ENCODE measurements around the gene PSMB3. TPM values are rescaled to one million over a fixed set of nuclear protein-coding genes. Genes with fewer than 3 reads are reported as not detected.

PSMB3 gene
- polyA plus RNA-seq, 3 donors = 315 to 689 (median 625) TPM

DNA sequence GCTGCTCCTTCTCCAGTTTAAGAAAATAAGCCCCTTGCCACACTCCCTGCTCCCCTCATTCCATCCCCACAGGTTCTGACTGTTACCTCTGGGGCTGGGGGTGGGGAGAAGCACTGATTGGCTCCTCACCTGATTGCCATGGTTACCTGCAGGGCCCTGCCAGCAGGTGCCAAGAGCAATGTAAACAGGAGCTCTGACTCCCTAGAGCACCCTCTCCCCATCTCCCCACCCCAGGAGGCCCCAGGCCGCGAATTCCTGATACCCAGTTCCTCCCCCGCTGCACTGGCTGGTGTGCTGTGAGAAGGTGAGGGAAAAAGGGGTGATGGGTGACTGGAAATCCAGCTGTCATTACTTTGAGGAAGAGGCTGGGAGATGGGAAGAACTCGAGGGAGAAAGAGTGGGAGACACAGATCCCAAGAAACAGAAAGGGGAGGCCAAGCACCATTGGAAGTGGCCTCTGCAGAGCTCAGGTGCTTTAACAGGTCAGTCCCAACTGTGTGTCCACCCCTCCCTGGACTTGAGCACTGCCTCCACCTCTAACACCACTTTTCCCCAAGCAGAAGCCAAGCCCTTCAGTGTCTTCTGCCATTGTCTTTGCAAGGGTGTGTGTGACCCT is 8.9 kb upstream of the PSMB3 start:
- TF ChIP-seq CTCF (IDR thresholded peaks at IDR 0.05) = no peak
- peaks cover 54 to 74% (median 56%) of the 10 kb centered on the region in 3 donors for H3K27me3 Mint-ChIP-seq (ENCODE audit: low read depth in 3 of 3)
- H3K27me3 ChIP-seq (ENCODE audit: control insufficient read depth in 2 of 2, insufficient read depth in 2 of 2, low read length in 2 of 2) = peaks cover 17 to 37% of the 10 kb centered on the region in 2 donors
- peaks cover 20% of the 10 kb centered on the region for H3K4me1 Mint-ChIP-seq
- no peak overlapping the region for H3K4me2 ChIP-seq (replicated peaks; ENCODE audit: extremely low read depth, low read length, poor library complexity, severe bottlenecking)
- peaks cover 0 to 15% (median 4%) of the 10 kb centered on the region in 7 donors for H3K9me3 Mint-ChIP-seq
- H3K4me3 Mint-ChIP-seq = peak overlapping the region in 1 of 2 donors; percentile 10
- 100% methylated on average over 1 of the region's 4 CpGs for WGBS (ENCODE audit: insufficient coverage)
- H3K36me3 Mint-ChIP-seq = peaks cover 3 to 5% of the 10 kb centered on the region in 2 donors
- no peak overlapping the region for H2AFZ ChIP-seq (ENCODE audit: insufficient read depth, low read depth, low read length, poor library complexity, severe bottlenecking)
- DNase-seq = no peak
- H3K4me3 ChIP-seq (replicated peaks in 1 of 3; ENCODE audit: low read depth in 2 of 3, low read length in 3 of 3) = no peak overlapping the region
- H3K9ac ChIP-seq (ENCODE audit: insufficient read depth, low read length, poor library complexity, severe bottlenecking) = no peak overlapping the region
- no peak overlapping the region for H3K27ac ChIP-seq (ENCODE audit: low read depth in 1 of 2, low read length in 2 of 2)
- no peaks in the 10 kb centered on the region for H3K9me3 ChIP-seq (replicated peaks in 1 of 2; ENCODE audit: control insufficient read depth in 1 of 2, insufficient read depth in 1 of 2, low read length in 2 of 2)
- intact Hi-C loops (cut with micrococcal nuclease) = no loop called here
- H3K4me1 ChIP-seq (ENCODE audit: control insufficient read depth in 1 of 2, insufficient read depth in 2 of 2, low read length in 2 of 2) = peaks cover 21 to 25% of the 10 kb centered on the region in 2 donors
- H3K79me2 ChIP-seq (ENCODE audit: insufficient read depth, low read length) = no peaks in the 10 kb centered on the region
- no peaks in the 10 kb centered on the region for H3K36me3 ChIP-seq (replicated peaks in 1 of 2; ENCODE audit: control insufficient read depth in 1 of 2, insufficient read depth in 2 of 2, low read length in 2 of 2)
- H4K20me1 ChIP-seq (ENCODE audit: insufficient read depth, low read length) = no peaks in the 10 kb centered on the region
- H3K27ac Mint-ChIP-seq = no peak overlapping the region

- H3K9me3 ChIP-seq (replicated peaks in 1 of 2; ENCODE audit: control insufficient read depth in 1 of 2, insufficient read depth in 1 of 2, low read length in 2 of 2) = no peaks in the 10 kb centered on the region
- DNase-seq = no peak
- Mint-ChIP-seq H3K27ac (no peak overlapping the region), H3K9me3 (peaks cover 0 to 19% (median 4%) of the 10 kb centered on the region in 7 donors), H3K4me3 (peak overlapping the region in 1 of 2 donors; percentile 70), H3K36me3 (peaks cover 3 to 5% of the 10 kb centered on the region in 2 donors), H3K27me3 (ENCODE audit: low read depth in 3 of 3) (peaks cover 45 to 82% (median 68%) of the 10 kb centered on the region in 3 donors), H3K4me1 (peaks cover 36% of the 10 kb centered on the region)
- H3K27ac ChIP-seq (ENCODE audit: low read depth in 1 of 2, low read length in 2 of 2) = no peak overlapping the region
- no peaks in the 10 kb centered on the region for H4K20me1 ChIP-seq (ENCODE audit: insufficient read depth, low read length)
- no peak overlapping the region for H3K9ac ChIP-seq (ENCODE audit: insufficient read depth, low read length, poor library complexity, severe bottlenecking)
- TF ChIP-seq CTCF (IDR thresholded peaks at IDR 0.05) = no peak
- H3K4me2 ChIP-seq (replicated peaks; ENCODE audit: extremely low read depth, low read length, poor library complexity, severe bottlenecking) = no peak overlapping the region
- no peak overlapping the region for H3K4me3 ChIP-seq (replicated peaks in 1 of 3; ENCODE audit: low read depth in 2 of 3, low read length in 3 of 3)
- no peaks in the 10 kb centered on the region for H3K36me3 ChIP-seq (replicated peaks in 1 of 2; ENCODE audit: control insufficient read depth in 1 of 2, insufficient read depth in 2 of 2, low read length in 2 of 2)
- H3K27me3 ChIP-seq (ENCODE audit: control insufficient read depth in 2 of 2, insufficient read depth in 2 of 2, low read length in 2 of 2) = peaks cover 17 to 50% of the 10 kb centered on the region in 2 donors
- peaks cover 38 to 44% of the 10 kb centered on the region in 2 donors for H3K4me1 ChIP-seq (ENCODE audit: control insufficient read depth in 1 of 2, insufficient read depth in 2 of 2, low read length in 2 of 2)
- WGBS (ENCODE audit: insufficient coverage) = no CpG with 5 or more reads among the region's 4 CpGs
- H2AFZ ChIP-seq (ENCODE audit: insufficient read depth, low read depth, low read length, poor library complexity, severe bottlenecking) = no peak overlapping the region
- H3K79me2 ChIP-seq (ENCODE audit: insufficient read depth, low read length) = no peaks in the 10 kb centered on the region
- intact Hi-C loops (cut with micrococcal nuclease) = no loop called here
Measured at GRCh38 chr17:38745545-38745944, 7.0 kb upstream of the PSMB3 start.

All from CD14-positive monocyte (primary cell).